Panc1 (cell line): Measurements from ENCODE around the gene GAL3ST3. TPM values are rescaled to one million over a fixed set of nuclear protein-coding genes. Genes with fewer than 3 reads are reported as not detected.

Source experiments
- ATAC-seq: fragments of 200-7000 bp; cut with Tn5 transposase; 2 replicates; pipeline ENCODE4 v1.9.1; 2020; ENCODE audit warnings: mild to moderate bottlenecking, moderate library complexity
- BruUV-seq: library from RNA; stranded (reverse); fragments of 400-500 nt; replicated peaks from 2 replicates; lab custom pipeline; 2021; lab: Mats Ljungman, UMichigan
- CTCF ChIA-PET: fragments of 300-600 bp; sonication (Branson Sonifier 250); formaldehyde crosslinking; loops from one replicate; lab custom pipeline; 2022; ENCODE audit warnings: antibody characterized with exemption; lab: Charles Lee
- POLR2A ChIA-PET: fragments of 300-600 bp; sonication (Branson Sonifier 250); formaldehyde crosslinking; loops from one replicate; lab custom pipeline; 2022; ENCODE audit warnings: antibody characterized with exemption; lab: Charles Lee
- DNase-seq: peaks from one replicate; pipeline ENCODE4 v3.0.0-alpha.2; 2010; ENCODE audit warnings: low read depth, low spot score
- H3K27ac ChIP-seq: 2 replicates; pipeline ENCODE4 v1.5.1; 2011; ENCODE audit warnings: mild to moderate bottlenecking, low read length, inconsistent platforms
- H3K27me3 ChIP-seq: fragments of 200-500 bp; sonication (Bioruptor generic); 2 replicates; pipeline ENCODE4 v1.6.0; 2014; ENCODE audit warnings: low read length, inconsistent platforms; ENCODE audit not compliant: control insufficient read depth, insufficient read depth
- H3K36me3 ChIP-seq: fragments of 200-500 bp; sonication (Bioruptor generic); 2 replicates; pipeline ENCODE4 v1.5.1; 2014; ENCODE audit warnings: inconsistent platforms, mild to moderate bottlenecking, low read length, moderate library complexity; ENCODE audit not compliant: control insufficient read depth, insufficient read depth
- H3K4me1 ChIP-seq: 2 replicates; pipeline ENCODE4 v1.5.1; 2011; ENCODE audit warnings: inconsistent platforms, mild to moderate bottlenecking, low read length, moderate library complexity; ENCODE audit not compliant: control insufficient read depth, insufficient read depth
- H3K4me3 ChIP-seq, 2 experiments: 2 replicates each; pipeline ENCODE4 v1.5.1; 2011 to 2012; ENCODE audit warnings: low read depth in 2 of 2, low read length in 2 of 2, mild to moderate bottlenecking in 2 of 2, inconsistent platforms in 1 of 2, moderate library complexity in 1 of 2
- H3K9me3 ChIP-seq: fragments of 200-500 bp; sonication (Bioruptor generic); 2 replicates; pipeline ENCODE4 v1.5.1; 2014; ENCODE audit warnings: low read depth, mild to moderate bottlenecking, inconsistent platforms, low read length, moderate library complexity; ENCODE audit not compliant: control insufficient read depth, insufficient read depth
- POLR2AphosphoS5 ChIP-seq: IDR thresholded peaks from 2 replicates; pipeline ENCODE4 v1.6.1; 2012; ENCODE audit warnings: mild to moderate bottlenecking, low read depth, low read length, moderate library complexity
- REST ChIP-seq, 2 experiments: IDR thresholded peaks; 2 replicates each; pipeline ENCODE4 v1.6.1; 2011 to 2012; ENCODE audit warnings: low read depth in 2 of 2, control low read depth in 1 of 2, low read length in 1 of 2, mild to moderate bottlenecking in 1 of 2, moderate library complexity in 1 of 2; ENCODE audit not compliant: insufficient read depth in 1 of 2
- SIN3A ChIP-seq: IDR thresholded peaks from 2 replicates; pipeline ENCODE4 v1.6.1; 2012; ENCODE audit warnings: low read depth, mild to moderate bottlenecking, low read length, moderate library complexity, borderline replicate concordance; ENCODE audit not compliant: insufficient read depth
- TCF7L2 ChIP-seq: IDR thresholded peaks from 2 replicates; pipeline ENCODE4 v1.6.1; 2011; ENCODE audit warnings: mild to moderate bottlenecking, low read depth, low read length, inconsistent platforms
- in situ Hi-C: cut with HindIII; loops from 2 replicates; pipeline ENCODE4 v1.10.0; 2016; ENCODE audit warnings: low sequenced_read_pairs, low pct_unique_long_range_greater_than_20kb
- intact Hi-C: fragments of 100-400 bp; cut with micrococcal nuclease; formaldehyde crosslinking; loops from one replicate; pipeline ENCODE4 v1.10.0; 2022; ENCODE audit not compliant: unreplicated experiment
- total RNA-seq: library from RNA; stranded (reverse); gene quantifications from one replicate; pipeline ENCODE4 v1.2.1, GENCODE V29; 2021; ENCODE audit not compliant: unreplicated experiment
- TF ChIP-seq, protein P1 (sequence below): fragments of 450-650 bp; IDR thresholded peaks from 2 replicates; pipeline ENCODE4 v1.5.1; 2017; ENCODE audit warnings: mild to moderate bottlenecking

The GAL3ST3 gene
- total RNA-seq, 1 experiment from 2014 or later: not detected

GRCh38 chr11:66077927-66078326 lies 29.0 kb upstream of the GAL3ST3 start:
- no peaks in the 10 kb centered on the region for H3K36me3 ChIP-seq
- CTCF ChIA-PET: interaction anchor here (0.6 kb wide), 1 partner anchor 75 kb away, joined by 3 read pairs; no protein-coding TSS in a partner anchor
- no peak overlapping the region for H3K27ac ChIP-seq
- in situ Hi-C loops (no loop called here), intact Hi-C loops (no loop called here)
- no peak overlapping the region for H3K4me3 ChIP-seq
- no peaks in the 10 kb centered on the region for H3K27me3 ChIP-seq
- peaks cover 38% of the 10 kb centered on the region for H3K4me1 ChIP-seq
- no peak for DNase-seq
- H3K9me3 ChIP-seq: no peaks in the 10 kb centered on the region
- POLR2A ChIA-PET: interaction anchor here (0.6 kb wide), 1 partner anchor 45 kb away, joined by 3 read pairs; no protein-coding TSS in a partner anchor
- BruUV-seq: no TSS peak
- no peak for ATAC-seq
- TF ChIP-seq, protein P1, sequence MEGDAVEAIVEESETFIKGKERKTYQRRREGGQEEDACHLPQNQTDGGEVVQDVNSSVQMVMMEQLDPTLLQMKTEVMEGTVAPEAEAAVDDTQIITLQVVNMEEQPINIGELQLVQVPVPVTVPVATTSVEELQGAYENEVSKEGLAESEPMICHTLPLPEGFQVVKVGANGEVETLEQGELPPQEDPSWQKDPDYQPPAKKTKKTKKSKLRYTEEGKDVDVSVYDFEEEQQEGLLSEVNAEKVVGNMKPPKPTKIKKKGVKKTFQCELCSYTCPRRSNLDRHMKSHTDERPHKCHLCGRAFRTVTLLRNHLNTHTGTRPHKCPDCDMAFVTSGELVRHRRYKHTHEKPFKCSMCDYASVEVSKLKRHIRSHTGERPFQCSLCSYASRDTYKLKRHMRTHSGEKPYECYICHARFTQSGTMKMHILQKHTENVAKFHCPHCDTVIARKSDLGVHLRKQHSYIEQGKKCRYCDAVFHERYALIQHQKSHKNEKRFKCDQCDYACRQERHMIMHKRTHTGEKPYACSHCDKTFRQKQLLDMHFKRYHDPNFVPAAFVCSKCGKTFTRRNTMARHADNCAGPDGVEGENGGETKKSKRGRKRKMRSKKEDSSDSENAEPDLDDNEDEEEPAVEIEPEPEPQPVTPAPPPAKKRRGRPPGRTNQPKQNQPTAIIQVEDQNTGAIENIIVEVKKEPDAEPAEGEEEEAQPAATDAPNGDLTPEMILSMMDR: no peak
- no peak for TF ChIP-seq SIN3A
- TF ChIP-seq REST (IDR thresholded peaks at IDR 0.05; ENCODE audit: insufficient read depth in 1 of 2, low read depth in 2 of 2, low read length in 1 of 2): no peak
- no peak for TF ChIP-seq TCF7L2
- TF ChIP-seq POLR2AphosphoS5: no peak

- no peaks in the 10 kb centered on the region for H3K27me3 ChIP-seq
- ATAC-seq: no peak
- DNase-seq: no peak
- H3K36me3 ChIP-seq: no peaks in the 10 kb centered on the region
- no peak overlapping the region for H3K4me3 ChIP-seq
- BruUV-seq: no TSS peak
- TF ChIP-seq, protein P1: no peak
- no peak for TF ChIP-seq TCF7L2
- no peak for TF ChIP-seq REST (IDR thresholded peaks at IDR 0.05; ENCODE audit: insufficient read depth in 1 of 2, low read depth in 2 of 2, low read length in 1 of 2)
- no peak for TF ChIP-seq SIN3A
- TF ChIP-seq POLR2AphosphoS5: no peak
- peaks cover 39% of the 10 kb centered on the region for H3K4me1 ChIP-seq
- no peaks in the 10 kb centered on the region for H3K9me3 ChIP-seq
- intact Hi-C loops: no loop called here
- POLR2A ChIA-PET: no interaction called here
- H3K27ac ChIP-seq: no peak overlapping the region; the same call in 1 of the 2 replicates
- in situ Hi-C loops: no loop called here
- CTCF ChIA-PET: no interaction called here
Measured at GRCh38 chr11:66076561-66076960, 27.6 kb upstream of the GAL3ST3 start.
